HepG2 (cell line): ENCODE measurements around the gene C20orf141. TPM values are rescaled to one million over a fixed set of nuclear protein-coding genes. Genes with fewer than 3 reads are reported as not detected.

Experiments
- AKAP8 ChIP-seq: sonication (generic); formaldehyde crosslinking; IDR thresholded peaks from 2 replicates; pipeline ENCODE4 v1.5.1; 2020; ENCODE audit warnings: mild to moderate bottlenecking, missing genetic modification reagents
- FOXC1 ChIP-seq: sonication (generic); formaldehyde crosslinking; IDR thresholded peaks from 2 replicates; pipeline ENCODE4 v1.8.0; 2022; ENCODE audit warnings: mild to moderate bottlenecking, missing genetic modification reagents, borderline replicate concordance
- NBN ChIP-seq: fragments of 450-650 bp; conservative IDR thresholded peaks from 2 replicates; pipeline ENCODE4 v1.6.1; 2017
- NFE2L2 ChIP-seq: fragments of 150-350 bp; IDR thresholded peaks from 2 replicates; pipeline ENCODE4 v1.6.1; 2014; ENCODE audit warnings: low read length
- PAX8 ChIP-seq: sonication (generic); formaldehyde crosslinking; IDR thresholded peaks from 2 replicates; pipeline ENCODE4 v1.8.0; 2022; ENCODE audit warnings: mild to moderate bottlenecking, missing genetic modification reagents, borderline replicate concordance
- POLR2A ChIP-seq, 2 experiments: IDR thresholded peaks; 2 replicates each; pipeline ENCODE4 v1.6.1; 2011; ENCODE audit warnings: low read depth in 2 of 2, low read length in 2 of 2, mild to moderate bottlenecking in 1 of 2, moderate library complexity in 1 of 2; ENCODE audit not compliant: insufficient read depth in 1 of 2
- ZFAT ChIP-seq: sonication (generic); formaldehyde crosslinking; conservative IDR thresholded peaks from 2 replicates; pipeline ENCODE4 v1.8.1; 2023; ENCODE audit warnings: missing genetic modification reagents, inconsistent platforms
- ZFP82 ChIP-seq: sonication (generic); formaldehyde crosslinking; IDR thresholded peaks from 2 replicates; pipeline ENCODE4 v1.5.1; 2020; ENCODE audit warnings: mild to moderate bottlenecking, missing genetic modification reagents, borderline replicate concordance
- ZIK1 ChIP-seq: sonication (generic); formaldehyde crosslinking; IDR thresholded peaks from 2 replicates; pipeline ENCODE4 v1.5.0; 2020; ENCODE audit warnings: mild to moderate bottlenecking, low read depth, missing genetic modification reagents, borderline replicate concordance
- ZNF329 ChIP-seq: sonication (generic); formaldehyde crosslinking; IDR thresholded peaks from 2 replicates; pipeline ENCODE4 v1.9.0; 2021; ENCODE audit warnings: low read depth, mild to moderate bottlenecking, missing genetic modification reagents
- ZNF549 ChIP-seq: sonication (generic); formaldehyde crosslinking; IDR thresholded peaks from 2 replicates; pipeline ENCODE4 v1.5.0; 2020; ENCODE audit warnings: missing genetic modification reagents
- ZNF550 ChIP-seq: sonication (generic); formaldehyde crosslinking; IDR thresholded peaks from 2 replicates; pipeline ENCODE4 v1.4.0; 2020; ENCODE audit warnings: mild to moderate bottlenecking, missing genetic modification reagents, borderline replicate concordance
- ZNF7 ChIP-seq: IDR thresholded peaks from 2 replicates; pipeline ENCODE4 v1.6.1; 2016; ENCODE audit warnings: missing biosample characterization, missing genetic modification reagents
- polyA plus RNA-seq, 8 experiments: library from polyadenylated mRNA; depleted of rRNA in 3 of 8; stranded (reverse) in 7 of 8; unstranded in 1 of 8; fragments of >200 nt; fragmentation: Illumina TruSeq in 4 of 8; extraction: Trizol in 4 of 8; gene quantifications; 2 replicates each; pipeline versions ENCODE4 v1.2.1 to v1.2.3, GENCODE V29; 2011 to 2016; ENCODE audit warnings: low read depth in 4 of 8, missing spikeins in 1 of 8, mixed read lengths in 1 of 8; ENCODE audit not compliant: insufficient read depth in 1 of 8
- total RNA-seq, 5 experiments: library from RNA; depleted of rRNA; stranded (reverse); fragments of >200 nt; fragmentation: Illumina TruSeq; extraction: Trizol; gene quantifications; 2 replicates each; pipeline ENCODE4 v1.2.3, GENCODE V29; 2016; ENCODE audit warnings: low read depth in 1 of 5
- TF ChIP-seq, protein P1 (sequence below): sonication (generic); formaldehyde crosslinking; IDR thresholded peaks from 2 replicates; pipeline ENCODE4 v1.9.0; 2021; ENCODE audit warnings: missing genetic modification reagents, mild to moderate bottlenecking, borderline replicate concordance
- TF ChIP-seq, protein P2 (sequence below): sonication (generic); formaldehyde crosslinking; IDR thresholded peaks from 2 replicates; pipeline ENCODE4 v1.4.0; 2020; ENCODE audit warnings: missing genetic modification reagents
- TF ChIP-seq, protein P3 (sequence below): sonication (generic); formaldehyde crosslinking; conservative IDR thresholded peaks from 2 replicates; pipeline ENCODE4 v1.8.0; 2022; ENCODE audit warnings: missing genetic modification reagents
- TF ChIP-seq, protein P4 (sequence below): sonication (generic); formaldehyde crosslinking; IDR thresholded peaks from 2 replicates; pipeline ENCODE4 v1.8.0; 2022; ENCODE audit warnings: missing genetic modification reagents, mild to moderate bottlenecking, borderline replicate concordance
- TF ChIP-seq, protein P5 (sequence below): sonication (generic); formaldehyde crosslinking; IDR thresholded peaks from 2 replicates; pipeline ENCODE4 v1.9.0; 2021; ENCODE audit warnings: missing genetic modification reagents, mild to moderate bottlenecking, borderline replicate concordance
- TF ChIP-seq, protein P6 (sequence below): sonication (generic); IDR thresholded peaks from 2 replicates; pipeline ENCODE4 v1.6.1; 2016; ENCODE audit warnings: low read depth, borderline replicate concordance

The C20orf141 gene
- total and polyA plus RNA-seq, 2 of the 13 experiments (the other 11 are each of a cell fraction or from before 2014, with no cell fraction given): not detected

DNA sequence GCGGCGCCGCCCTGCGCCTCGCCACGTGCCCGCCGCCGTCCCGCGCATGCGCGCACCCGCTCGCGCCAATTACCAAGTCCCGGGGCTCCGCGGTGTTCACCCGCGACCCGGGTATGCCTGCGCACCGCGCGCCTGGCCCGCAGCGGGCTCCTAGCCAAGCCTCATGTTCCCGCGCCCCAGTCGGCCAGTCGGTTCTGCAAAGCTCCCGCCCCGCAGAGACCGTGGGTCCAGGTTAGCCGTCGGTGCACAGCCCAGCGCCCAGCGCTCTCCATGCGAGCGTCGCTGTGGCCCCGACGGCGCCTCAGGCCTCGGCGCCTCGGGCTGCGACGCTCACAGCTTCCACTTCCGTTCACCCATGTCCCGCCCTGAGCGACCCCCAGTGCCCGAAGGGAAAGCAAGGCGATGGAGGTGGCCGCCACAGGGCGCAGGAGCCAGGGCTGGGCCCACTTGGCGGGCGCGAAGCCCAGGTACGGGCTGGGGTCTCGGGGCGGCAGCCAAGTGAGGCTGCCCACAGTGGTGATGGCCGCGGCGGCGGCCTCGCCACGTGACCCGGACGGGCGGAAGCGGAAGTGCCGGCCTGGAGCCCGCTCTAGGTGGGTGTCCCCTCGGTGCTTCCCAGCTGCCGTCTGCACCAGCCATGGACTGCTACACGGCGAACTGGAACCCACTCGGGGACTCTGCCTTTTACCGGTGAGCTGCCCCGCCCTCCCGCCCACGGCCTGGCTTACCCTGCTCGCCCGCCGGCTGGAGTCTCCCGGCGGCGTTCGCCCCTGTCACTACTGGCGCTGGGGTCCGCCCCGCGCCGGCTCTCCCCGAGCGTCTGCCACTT lies 25.6 kb downstream of the C20orf141 start, which contains the start of the genes PCED1A and VPS16 (continued):
- TF ChIP-seq, protein P1, sequence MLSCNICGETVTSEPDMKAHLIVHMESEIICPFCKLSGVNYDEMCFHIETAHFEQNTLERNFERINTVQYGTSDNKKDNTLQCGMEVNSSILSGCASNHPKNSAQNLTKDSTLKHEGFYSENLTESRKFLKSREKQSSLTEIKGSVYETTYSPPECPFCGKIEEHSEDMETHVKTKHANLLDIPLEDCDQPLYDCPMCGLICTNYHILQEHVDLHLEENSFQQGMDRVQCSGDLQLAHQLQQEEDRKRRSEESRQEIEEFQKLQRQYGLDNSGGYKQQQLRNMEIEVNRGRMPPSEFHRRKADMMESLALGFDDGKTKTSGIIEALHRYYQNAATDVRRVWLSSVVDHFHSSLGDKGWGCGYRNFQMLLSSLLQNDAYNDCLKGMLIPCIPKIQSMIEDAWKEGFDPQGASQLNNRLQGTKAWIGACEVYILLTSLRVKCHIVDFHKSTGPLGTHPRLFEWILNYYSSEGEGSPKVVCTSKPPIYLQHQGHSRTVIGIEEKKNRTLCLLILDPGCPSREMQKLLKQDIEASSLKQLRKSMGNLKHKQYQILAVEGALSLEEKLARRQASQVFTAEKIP (CRISPR knock-in tag): no peak
- TF ChIP-seq, protein P2, sequence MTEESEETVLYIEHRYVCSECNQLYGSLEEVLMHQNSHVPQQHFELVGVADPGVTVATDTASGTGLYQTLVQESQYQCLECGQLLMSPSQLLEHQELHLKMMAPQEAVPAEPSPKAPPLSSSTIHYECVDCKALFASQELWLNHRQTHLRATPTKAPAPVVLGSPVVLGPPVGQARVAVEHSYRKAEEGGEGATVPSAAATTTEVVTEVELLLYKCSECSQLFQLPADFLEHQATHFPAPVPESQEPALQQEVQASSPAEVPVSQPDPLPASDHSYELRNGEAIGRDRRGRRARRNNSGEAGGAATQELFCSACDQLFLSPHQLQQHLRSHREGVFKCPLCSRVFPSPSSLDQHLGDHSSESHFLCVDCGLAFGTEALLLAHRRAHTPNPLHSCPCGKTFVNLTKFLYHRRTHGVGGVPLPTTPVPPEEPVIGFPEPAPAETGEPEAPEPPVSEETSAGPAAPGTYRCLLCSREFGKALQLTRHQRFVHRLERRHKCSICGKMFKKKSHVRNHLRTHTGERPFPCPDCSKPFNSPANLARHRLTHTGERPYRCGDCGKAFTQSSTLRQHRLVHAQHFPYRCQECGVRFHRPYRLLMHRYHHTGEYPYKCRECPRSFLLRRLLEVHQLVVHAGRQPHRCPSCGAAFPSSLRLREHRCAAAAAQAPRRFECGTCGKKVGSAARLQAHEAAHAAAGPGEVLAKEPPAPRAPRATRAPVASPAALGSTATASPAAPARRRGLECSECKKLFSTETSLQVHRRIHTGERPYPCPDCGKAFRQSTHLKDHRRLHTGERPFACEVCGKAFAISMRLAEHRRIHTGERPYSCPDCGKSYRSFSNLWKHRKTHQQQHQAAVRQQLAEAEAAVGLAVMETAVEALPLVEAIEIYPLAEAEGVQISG (CRISPR knock-in tag): peak; percentile 98
- TF ChIP-seq, protein P3, sequence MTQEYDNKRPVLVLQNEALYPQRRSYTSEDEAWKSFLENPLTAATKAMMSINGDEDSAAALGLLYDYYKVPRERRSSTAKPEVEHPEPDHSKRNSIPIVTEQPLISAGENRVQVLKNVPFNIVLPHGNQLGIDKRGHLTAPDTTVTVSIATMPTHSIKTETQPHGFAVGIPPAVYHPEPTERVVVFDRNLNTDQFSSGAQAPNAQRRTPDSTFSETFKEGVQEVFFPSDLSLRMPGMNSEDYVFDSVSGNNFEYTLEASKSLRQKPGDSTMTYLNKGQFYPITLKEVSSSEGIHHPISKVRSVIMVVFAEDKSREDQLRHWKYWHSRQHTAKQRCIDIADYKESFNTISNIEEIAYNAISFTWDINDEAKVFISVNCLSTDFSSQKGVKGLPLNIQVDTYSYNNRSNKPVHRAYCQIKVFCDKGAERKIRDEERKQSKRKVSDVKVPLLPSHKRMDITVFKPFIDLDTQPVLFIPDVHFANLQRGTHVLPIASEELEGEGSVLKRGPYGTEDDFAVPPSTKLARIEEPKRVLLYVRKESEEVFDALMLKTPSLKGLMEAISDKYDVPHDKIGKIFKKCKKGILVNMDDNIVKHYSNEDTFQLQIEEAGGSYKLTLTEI (CRISPR knock-in tag): no peak
- TF ChIP-seq NBN (no peak), FOXC1 (CRISPR knock-in tag) (peak; percentile 99), ZNF549 (CRISPR knock-in tag) (peak; percentile 79; the same call in 1 of the 2 replicates), ZNF550 (CRISPR knock-in tag) (no peak), ZNF7 (no peak; the same call in 1 of the 2 replicates), ZIK1 (CRISPR knock-in tag) (peak; percentile 98), NFE2L2 (no peak), ZNF329 (CRISPR knock-in tag) (0 out of 2 replicates have a peak, but pooled peaks have one; percentile 71), ZFAT (CRISPR knock-in tag) (peak; percentile 79; the same call in 1 of the 2 replicates), PAX8 (CRISPR knock-in tag) (peak; percentile 91; the same call in 1 of the 2 replicates), POLR2A (IDR thresholded peaks at IDR 0.05; ENCODE audit: insufficient read depth in 1 of 2, low read depth in 2 of 2, low read length in 2 of 2) (peak; percentile 89 to 93), AKAP8 (CRISPR knock-in tag) (peak; percentile 86; the same call in 1 of the 2 replicates), ZFP82 (CRISPR knock-in tag) (peak; percentile 99)
- TF ChIP-seq, protein P4, sequence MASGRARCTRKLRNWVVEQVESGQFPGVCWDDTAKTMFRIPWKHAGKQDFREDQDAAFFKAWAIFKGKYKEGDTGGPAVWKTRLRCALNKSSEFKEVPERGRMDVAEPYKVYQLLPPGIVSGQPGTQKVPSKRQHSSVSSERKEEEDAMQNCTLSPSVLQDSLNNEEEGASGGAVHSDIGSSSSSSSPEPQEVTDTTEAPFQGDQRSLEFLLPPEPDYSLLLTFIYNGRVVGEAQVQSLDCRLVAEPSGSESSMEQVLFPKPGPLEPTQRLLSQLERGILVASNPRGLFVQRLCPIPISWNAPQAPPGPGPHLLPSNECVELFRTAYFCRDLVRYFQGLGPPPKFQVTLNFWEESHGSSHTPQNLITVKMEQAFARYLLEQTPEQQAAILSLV (CRISPR knock-in tag): peak; percentile 98
- TF ChIP-seq, protein P5, sequence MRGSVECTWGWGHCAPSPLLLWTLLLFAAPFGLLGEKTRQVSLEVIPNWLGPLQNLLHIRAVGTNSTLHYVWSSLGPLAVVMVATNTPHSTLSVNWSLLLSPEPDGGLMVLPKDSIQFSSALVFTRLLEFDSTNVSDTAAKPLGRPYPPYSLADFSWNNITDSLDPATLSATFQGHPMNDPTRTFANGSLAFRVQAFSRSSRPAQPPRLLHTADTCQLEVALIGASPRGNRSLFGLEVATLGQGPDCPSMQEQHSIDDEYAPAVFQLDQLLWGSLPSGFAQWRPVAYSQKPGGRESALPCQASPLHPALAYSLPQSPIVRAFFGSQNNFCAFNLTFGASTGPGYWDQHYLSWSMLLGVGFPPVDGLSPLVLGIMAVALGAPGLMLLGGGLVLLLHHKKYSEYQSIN: no peak
- TF ChIP-seq, protein P6, sequence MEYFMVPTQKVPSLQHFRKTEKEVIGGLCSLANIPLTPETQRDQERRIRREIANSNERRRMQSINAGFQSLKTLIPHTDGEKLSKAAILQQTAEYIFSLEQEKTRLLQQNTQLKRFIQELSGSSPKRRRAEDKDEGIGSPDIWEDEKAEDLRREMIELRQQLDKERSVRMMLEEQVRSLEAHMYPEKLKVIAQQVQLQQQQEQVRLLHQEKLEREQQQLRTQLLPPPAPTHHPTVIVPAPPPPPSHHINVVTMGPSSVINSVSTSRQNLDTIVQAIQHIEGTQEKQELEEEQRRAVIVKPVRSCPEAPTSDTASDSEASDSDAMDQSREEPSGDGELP: peak; percentile 63; the same call in 1 of the 2 replicates
